Measurements from ENCODE around the gene ZXDC.

ZXDC gene

GRCh38 chr3:126413693-126414080 lies 62.0 kb downstream of the ZXDC start:
- DNase-seq, result no peak

- no peak for DNase-seq
These were observed 62.6 kb downstream of the ZXDC start for GRCh38 chr3:126412841-126413692.

GRCh38 chr3:126408099-126408498 lies 67.6 kb downstream of the ZXDC start:
- DNase-seq, result no peak

GRCh38 chr3:126407412-126408044 lies 68.2 kb downstream of the ZXDC start:
- no peak for DNase-seq

GRCh38 chr3:126406389-126407296 lies 69.0 kb downstream of the ZXDC start:
- DNase-seq, result no peak

GRCh38 chr3:126402666-126403302 lies 72.9 kb downstream of the ZXDC start:
- no peak for DNase-seq

GRCh38 chr3:126402178-126402577 lies 73.5 kb downstream of the ZXDC start:
- DNase-seq, result no peak

GRCh38 chr3:126401611-126402160 lies 74.0 kb downstream of the ZXDC start:
- no peak for DNase-seq

GRCh38 chr3:126399756-126400155 lies 75.9 kb downstream of the ZXDC start:
- DNase-seq, result no peak

GRCh38 chr3:126399351-126399735 lies 76.3 kb downstream of the ZXDC start:
- DNase-seq, result no peak

- no peak for DNase-seq
These were observed 77.0 kb downstream of the ZXDC start for GRCh38 chr3:126398423-126399350.

GRCh38 chr3:126397610-126398422 lies 77.9 kb downstream of the ZXDC start:
- no peak for DNase-seq

GRCh38 chr3:126396536-126396935 lies 79.2 kb downstream of the ZXDC start:
- no peak for DNase-seq

- DNase-seq, result no peak
These were observed 79.7 kb downstream of the ZXDC start for GRCh38 chr3:126395846-126396513.

GRCh38 chr3:126394977-126395321 lies 80.7 kb downstream of the ZXDC start:
- no peak for DNase-seq

- no peak for DNase-seq
These were observed 81.3 kb downstream of the ZXDC start, which contains the start of gene CFAP100 for GRCh38 chr3:126394179-126394976. Gene CFAP100 (plus strand): TSS chr3:126394909. CDS start chr3:126396001, 1,092 bp downstream.

- no peak for DNase-seq
These were observed 82.1 kb downstream of the ZXDC start for GRCh38 chr3:126393563-126393962.

- DNase-seq, result no peak
These were observed 83.4 kb downstream of the ZXDC start for GRCh38 chr3:126392246-126392645.

- no peak for DNase-seq
These were observed 84.1 kb downstream of the ZXDC start for GRCh38 chr3:126391631-126392030.

Measured in stimulated activated naive CD4-positive, alpha-beta T cell treated with Interleukin-2 at 50 U/mL for 16 hours (primary cell).